SK-N-SH (cell line): ENCODE measurements around the gene FCN3. TPM values are rescaled to one million over a fixed set of nuclear protein-coding genes. Genes with fewer than 3 reads are reported as not detected.

Experiments used
- CTCF ChIA-PET: fragments of 300-600, 350-600 bp; formaldehyde crosslinking; extraction: SDS; loops from one replicate; lab custom pipeline; 2021; lab: Yijun Ruan, JAX
- POLR2A ChIA-PET: fragments of 350-600 bp; sonication (Branson Sonifier 250); formaldehyde crosslinking; extraction: SDS; loops from one replicate; lab custom pipeline; 2020; ENCODE audit warnings: antibody characterized with exemption, inconsistent platforms; lab: Yijun Ruan, JAX
- DNase-seq: peaks from one replicate; pipeline ENCODE4 v3.0.0; 2012
- H2AFZ ChIP-seq: fragments of 200-600 bp; sonication (generic); 2 replicates; pipeline ENCODE4 v1.8.1; 2016; ENCODE audit warnings: antibody characterized with exemption, mild to moderate bottlenecking, low read depth
- H3F3A ChIP-seq: fragments of 200-600 bp; sonication (generic); replicated peaks from 2 replicates; pipeline ENCODE3; 2016; ENCODE audit warnings: antibody characterized with exemption, mild to moderate bottlenecking; ENCODE audit not compliant: insufficient read depth
- H3K27ac ChIP-seq, 2 experiments: fragments of 200-500 bp in 1 of 2; fragments of 200-600 bp in 1 of 2; sonication (Bioruptor generic) in 1 of 2; sonication (generic), shearing (Covaris generic) in 1 of 2; 2 replicates each; pipeline versions ENCODE4 v1.5.1 to v1.6.1; 2014 to 2016; ENCODE audit warnings: low read depth in 2 of 2, inconsistent platforms in 1 of 2, low read length in 1 of 2, mild to moderate bottlenecking in 1 of 2, mixed read lengths in 1 of 2
- H3K27me3 ChIP-seq: fragments of 200-600 bp; sonication (generic), shearing (Covaris generic); 2 replicates; pipeline ENCODE4 v1.6.1; 2016; ENCODE audit warnings: mixed run types; ENCODE audit not compliant: insufficient read depth
- H3K36me3 ChIP-seq, 2 experiments: fragments of 200-500 bp in 1 of 2; fragments of 200-600 bp in 1 of 2; sonication (Bioruptor generic) in 1 of 2; sonication (generic) in 1 of 2; replicated peaks in 1 of 2; 2 replicates each; pipeline versions ENCODE3 to v1.5.1; 2014 to 2016; ENCODE audit warnings: low read length in 1 of 2, mild to moderate bottlenecking in 1 of 2; ENCODE audit not compliant: insufficient read depth in 2 of 2, control insufficient read depth in 1 of 2
- H3K4me1 ChIP-seq, 2 experiments: fragments of 200-500 bp in 1 of 2; fragments of 200-600 bp in 1 of 2; sonication (Bioruptor generic) in 1 of 2; sonication (generic), shearing (Covaris generic) in 1 of 2; 2 replicates each; pipeline versions ENCODE4 v1.5.1 to v1.6.1; 2014 to 2016; ENCODE audit warnings: low read depth in 1 of 2, low read length in 1 of 2, mixed run types in 1 of 2; ENCODE audit not compliant: insufficient read depth in 2 of 2, control insufficient read depth in 1 of 2
- H3K4me2 ChIP-seq: fragments of 200-600 bp; sonication (generic), shearing (Covaris generic); 2 replicates; pipeline ENCODE4 v1.6.1; 2017; ENCODE audit warnings: mixed run types
- H3K4me3 ChIP-seq, 2 experiments: fragments of 200-500 bp in 1 of 2; fragments of 200-600 bp in 1 of 2; sonication (Bioruptor generic) in 1 of 2; sonication (generic), shearing (Covaris generic) in 1 of 2; 2 replicates each; pipeline versions ENCODE4 v1.5.1 to v1.8.1; 2014 to 2016; ENCODE audit warnings: low read depth in 2 of 2, inconsistent platforms in 1 of 2, low read length in 1 of 2, mild to moderate bottlenecking in 1 of 2, mixed read lengths in 1 of 2, moderate library complexity in 1 of 2
- H3K79me2 ChIP-seq: fragments of 200-600 bp; sonication (generic); 2 replicates; pipeline ENCODE4 v1.8.1; 2017; ENCODE audit warnings: mild to moderate bottlenecking; ENCODE audit not compliant: insufficient read depth
- H3K9ac ChIP-seq: fragments of 200-600 bp; sonication (generic); 2 replicates; pipeline ENCODE4 v1.6.1; 2017; ENCODE audit warnings: mixed run types
- H3K9me2 ChIP-seq: fragments of 200-600 bp; sonication (generic); 2 replicates; pipeline ENCODE4 v1.6.1; 2017; ENCODE audit warnings: mixed run types
- H3K9me3 ChIP-seq: fragments of 200-600 bp; sonication (generic); 2 replicates; pipeline ENCODE4 v1.6.1; 2017; ENCODE audit warnings: mixed run types, mild to moderate bottlenecking, moderate library complexity
- H4K20me1 ChIP-seq: fragments of 200-600 bp; sonication (generic); 2 replicates; pipeline ENCODE4 v1.6.1; 2017; ENCODE audit warnings: mild to moderate bottlenecking, mixed run types; ENCODE audit not compliant: insufficient read depth
- ELF1 ChIP-seq: IDR thresholded peaks from 2 replicates; pipeline ENCODE4 v1.4.0; 2012
- EP300 ChIP-seq, 2 experiments: IDR thresholded peaks; 2 replicates each; pipeline versions ENCODE4 v1.4.0 to v1.6.1; 2012; ENCODE audit warnings: borderline replicate concordance in 1 of 2, low read depth in 1 of 2, low read length in 1 of 2
- EZH2phosphoT487 ChIP-seq: fragments of 200-600 bp; sonication (generic); IDR thresholded peaks from 2 replicates; pipeline ENCODE4 v1.6.1; 2017; ENCODE audit warnings: low read depth, mixed run types, mild to moderate bottlenecking, antibody characterized with exemption, moderate library complexity, borderline replicate concordance
- FOSL2 ChIP-seq: IDR thresholded peaks from 2 replicates; pipeline ENCODE4 v1.4.0; 2012; ENCODE audit warnings: low read depth, mild to moderate bottlenecking, moderate library complexity, borderline replicate concordance
- FOXJ3 ChIP-seq: sonication (generic); formaldehyde crosslinking; IDR thresholded peaks from 2 replicates; pipeline ENCODE4 v1.5.1; 2020; ENCODE audit warnings: mild to moderate bottlenecking, missing genetic modification reagents
- FOXM1 ChIP-seq: IDR thresholded peaks from 2 replicates; pipeline ENCODE4 v1.4.0; 2012; ENCODE audit warnings: low read depth, mild to moderate bottlenecking
- GATA2 ChIP-seq: sonication (generic); formaldehyde crosslinking; IDR thresholded peaks from 2 replicates; pipeline ENCODE4 v1.5.0; 2020; ENCODE audit warnings: mild to moderate bottlenecking, missing genetic modification reagents
- JUND ChIP-seq: IDR thresholded peaks from 2 replicates; pipeline ENCODE4 v1.4.0; 2012
- MEF2A ChIP-seq: IDR thresholded peaks from 2 replicates; pipeline ENCODE4 v1.4.0; 2012; ENCODE audit warnings: low read depth, borderline replicate concordance
- NRF1 ChIP-seq: IDR thresholded peaks from 2 replicates; pipeline ENCODE4 v1.6.1; 2012; ENCODE audit warnings: low read depth, mild to moderate bottlenecking, low read length
- PBX3 ChIP-seq: IDR thresholded peaks from 2 replicates; pipeline ENCODE4; 2012
- POLR2AphosphoS5 ChIP-seq: IDR thresholded peaks from 2 replicates; pipeline ENCODE4 v1.6.1; 2012; ENCODE audit warnings: low read depth, low read length
- RAD21 ChIP-seq: IDR thresholded peaks from 2 replicates; pipeline ENCODE4 v1.6.1; 2012; ENCODE audit warnings: mild to moderate bottlenecking, low read length
- RCOR1 ChIP-seq: fragments of 150-350 bp; IDR thresholded peaks from 2 replicates; pipeline ENCODE4 v1.6.1; 2017; ENCODE audit warnings: antibody characterized with exemption, low read length
- REST ChIP-seq: IDR thresholded peaks from 2 replicates; pipeline ENCODE4 v1.6.1; 2012; ENCODE audit warnings: mild to moderate bottlenecking, low read depth, low read length, moderate library complexity
- RXRA ChIP-seq: IDR thresholded peaks from 2 replicates; pipeline ENCODE4 v1.4.0; 2012; ENCODE audit warnings: low read depth, mild to moderate bottlenecking, borderline replicate concordance
- SIN3A ChIP-seq: IDR thresholded peaks from 2 replicates; pipeline ENCODE4 v1.6.1; 2012; ENCODE audit warnings: low read depth, mild to moderate bottlenecking, low read length, moderate library complexity, borderline replicate concordance
- SMC3 ChIP-seq: IDR thresholded peaks from 2 replicates; pipeline ENCODE4 v1.6.1; 2012; ENCODE audit warnings: low read depth, low read length, improper control_type of control experiment
- TAF1 ChIP-seq: IDR thresholded peaks from 2 replicates; pipeline ENCODE4 v1.6.1; 2012; ENCODE audit warnings: low read depth, mild to moderate bottlenecking, low read length, moderate library complexity, borderline replicate concordance
- TCF12 ChIP-seq: IDR thresholded peaks from 2 replicates; pipeline ENCODE4 v1.4.0; 2012
- YY1 ChIP-seq: IDR thresholded peaks from 2 replicates; pipeline ENCODE4 v1.4.0; 2012; ENCODE audit warnings: low read depth, mild to moderate bottlenecking
- WGBS: methylation state at CpG from one replicate; pipeline ENCODE4 v1.1.6; 2017; ENCODE audit warnings: low lambda C conversion rate; 5-methylcytosine and 5-hydroxymethylcytosine counted together
- polyA plus RNA-seq, 3 experiments: library from polyadenylated mRNA; depleted of rRNA; stranded (reverse); fragments of >200 nt; gene quantifications; 2 replicates each; pipeline ENCODE4 v1.2.3, GENCODE V29; 2012

Gene FCN3
- polyA plus RNA-seq, 1 of the 3 experiments (the other 2 are of a cell fraction), result not detected

GRCh38 chr1:27412502-27412901 is 37.9 kb upstream of the FCN3 start:
- H3K27me3 ChIP-seq, result no peaks in the 10 kb centered on the region
- H2AFZ ChIP-seq, result no peak overlapping the region
- no peak for TF ChIP-seq FOXM1
- TF ChIP-seq TCF12, result no peak
- no peak for TF ChIP-seq YY1
- no peak for TF ChIP-seq RCOR1
- TF ChIP-seq PBX3, result no peak
- TF ChIP-seq POLR2AphosphoS5, result no peak
- TF ChIP-seq JUND, result no peak
- TF ChIP-seq, all 33 proteins: peak for 0
- no peak overlapping the region for H3K9ac ChIP-seq
- H4K20me1 ChIP-seq, result no peaks in the 10 kb centered on the region
- DNase-seq, result no peak
- H3K9me2 ChIP-seq, result no peaks in the 10 kb centered on the region
- no peak overlapping the region for H3K4me2 ChIP-seq
- ChIA-PET POLR2A (no interaction called here), CTCF (interaction anchor here (1.3 to 16.9 kb wide), 8 partner anchors 10 to 194 kb away, joined by 3 to 111 read pairs (median 6); partner anchors contain the start of gene AHDC1)
- peaks cover 5% of the 10 kb centered on the region for H3K79me2 ChIP-seq
- H3K36me3 ChIP-seq, result peaks cover 71 to 78% of the 10 kb centered on the region in 2 experiments
- H3K4me1 ChIP-seq, result no peaks in the 10 kb centered on the region
- WGBS, result 100% methylated on average over 4 of the region's 4 CpGs
- no peaks in the 10 kb centered on the region for H3F3A ChIP-seq
- H3K9me3 ChIP-seq, result no peaks in the 10 kb centered on the region
- H3K4me3 ChIP-seq, result no peak overlapping the region
- no peak overlapping the region for H3K27ac ChIP-seq

- CTCF ChIA-PET, result interaction anchor here (0.9 to 16.9 kb wide), 6 partner anchors 13 to 196 kb away, joined by 4 to 111 read pairs (median 5); partner anchors contain the start of genes AHDC1 and GPR3
- 91% methylated on average over 2 of the region's 2 CpGs for WGBS
- TF ChIP-seq GATA2 (CRISPR knock-in tag) (no peak), EP300 (IDR thresholded peaks at IDR 0.05; ENCODE audit: borderline replicate concordance in 1 of 2, low read depth in 1 of 2, low read length in 1 of 2) (no peak), FOXM1 (no peak), SIN3A (no peak), SMC3 (no peak), JUND (no peak), FOSL2 (no peak), RAD21 (no peak), RXRA (no peak), RCOR1 (no peak), MEF2A (no peak), REST (no peak), FOXJ3 (CRISPR knock-in tag) (no peak), ELF1 (no peak), NRF1 (no peak), TAF1 (no peak), PBX3 (no peak), EZH2phosphoT487 (no peak)
- Histone ChIP-seq H3K4me2 (no peak overlapping the region), H3K27me3 (no peaks in the 10 kb centered on the region), H3K36me3 (peaks cover 53 to 68% of the 10 kb centered on the region in 2 experiments), H3K9me3 (no peaks in the 10 kb centered on the region), H4K20me1 (no peaks in the 10 kb centered on the region), H2AFZ (no peak overlapping the region), H3F3A (no peaks in the 10 kb centered on the region), H3K4me1 (no peaks in the 10 kb centered on the region), H3K79me2 (no peaks in the 10 kb centered on the region), H3K9ac (no peak overlapping the region), H3K27ac (no peak overlapping the region), H3K4me3 (no peak overlapping the region), H3K9me2 (no peaks in the 10 kb centered on the region)
- no peak for DNase-seq
- POLR2A ChIA-PET, result no interaction called here
Measured at GRCh38 chr1:27410709-27411108, 36.1 kb upstream of the FCN3 start.
